ENCODE measurements around the gene KRTAP19-2.
"Not testable (repeated sequence)": the region's sequence is repeated elsewhere in the genome, so short reads cannot be mapped to it uniquely, and the experiment has no call there.

Gene KRTAP19-2

GRCh38 chr21:30487336-30487735 lies at the start of gene KRTAP19-2:
Gene KRTAP19-2, minus strand, starts transcription at chr21:30487436. Its CDS starts 88 bp downstream, at chr21:30487348.
- DNase-seq, result no peak

DNA sequence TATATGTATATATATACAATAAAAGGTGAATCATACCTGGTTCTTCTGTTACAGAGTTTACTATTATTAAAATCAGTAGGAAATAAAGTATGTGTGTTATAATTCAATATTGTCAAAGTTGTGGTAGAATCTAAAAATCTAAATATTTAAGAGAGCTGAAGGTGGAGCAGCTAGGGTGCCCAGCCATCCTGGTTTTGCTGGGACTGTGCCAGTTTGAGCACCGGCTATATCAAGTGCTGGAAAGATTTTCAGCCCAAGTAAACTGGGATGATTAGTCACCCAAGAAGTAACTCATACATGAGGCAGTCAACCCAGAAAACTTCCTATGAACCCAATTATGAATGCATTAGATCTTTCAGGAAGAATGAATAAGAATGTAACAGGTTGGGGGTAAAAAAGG lies 31.6 kb upstream of the KRTAP19-2 start:
- DNase-seq, result no peak

DNA sequence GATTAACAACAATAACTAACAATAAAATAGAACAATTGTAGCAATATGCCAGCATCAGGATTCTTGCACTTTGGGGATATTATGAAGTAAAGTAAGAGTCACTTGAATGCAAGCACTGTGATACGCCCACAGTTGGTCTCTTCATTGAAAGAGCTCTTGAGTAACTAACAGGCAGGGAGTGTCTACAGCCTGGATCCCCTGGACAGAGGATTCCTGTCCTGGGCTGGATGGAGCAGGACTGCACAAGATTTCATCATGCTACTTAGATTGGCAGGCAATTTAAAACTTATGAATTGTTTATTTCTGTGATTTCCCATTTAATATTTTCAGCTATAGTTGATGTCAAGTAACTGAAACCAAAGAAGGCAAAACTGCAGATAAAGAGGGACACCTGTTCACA lies 28.4 kb upstream of the KRTAP19-2 start:
- DNase-seq, result no peak

- DNase-seq, result not testable (repeated sequence)
Observed at GRCh38 chr21:30505621-30506205, 18.5 kb upstream of the KRTAP19-2 start.

DNA sequence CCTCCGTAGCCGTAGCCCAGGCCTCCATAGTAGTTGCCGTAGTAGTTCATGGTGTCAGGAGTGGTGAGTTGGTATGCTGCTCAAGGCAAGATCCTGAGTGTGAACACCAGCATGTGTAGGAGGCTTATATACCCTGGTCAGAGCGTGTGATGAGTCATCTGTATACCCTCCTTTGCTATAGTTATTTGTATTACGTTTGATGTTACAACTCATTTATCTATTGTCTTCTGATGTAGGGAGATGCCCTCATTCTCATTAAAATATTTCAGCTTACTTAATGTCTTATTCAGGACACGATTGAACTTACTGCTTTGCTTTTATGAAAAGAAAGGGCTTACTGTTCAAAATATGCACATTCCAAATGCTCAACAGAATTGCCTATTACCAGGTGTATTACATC lies 14.8 kb upstream of the KRTAP19-2 start, which contains the start of gene KRTAP19-5:
Gene KRTAP19-5, minus strand, starts transcription at position 101 of the 400 bp plus-strand sequence. Its CDS starts 51 bp downstream, at position 50.
- DNase-seq, result no peak

DNA sequence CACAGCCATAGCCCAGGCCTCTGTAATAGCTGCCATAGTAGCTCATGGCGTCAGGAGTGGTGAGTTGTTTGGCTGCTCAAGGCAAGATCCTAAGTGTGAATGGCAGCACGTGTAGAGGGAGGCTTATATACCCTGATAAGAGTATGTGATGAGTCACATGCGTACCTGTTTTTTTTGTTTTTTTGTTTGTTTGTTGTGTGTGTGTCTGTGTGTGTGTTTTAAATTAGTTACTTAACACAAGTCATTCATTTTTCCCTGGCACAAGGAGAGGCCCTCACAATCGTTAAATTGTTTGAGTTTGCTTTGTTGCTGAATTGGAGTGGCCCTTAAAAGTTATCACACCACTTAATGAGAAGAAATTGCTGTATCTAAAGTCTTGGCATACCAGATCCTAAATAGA lies 9.8 kb upstream of the KRTAP19-2 start, which contains the start of gene KRTAP19-4:
Gene KRTAP19-4, minus strand, starts transcription at position 101 of the 400 bp plus-strand sequence. Its CDS starts 55 bp downstream, at position 46.
- no peak for DNase-seq

- no peak for DNase-seq
Observed at GRCh38 chr21:30491963-30492428, 4.8 kb upstream of the KRTAP19-2 start, which contains the start of gene KRTAP19-3. Gene KRTAP19-3, minus strand, starts transcription at chr21:30492013. Its CDS starts 56 bp downstream, at chr21:30491957.

GRCh38 chr21:30486180-30486579 lies 1.1 kb downstream of the KRTAP19-2 start:
- no peak for DNase-seq

- DNase-seq, result no peak
Observed at GRCh38 chr21:30482130-30482529, 5.1 kb downstream of the KRTAP19-2 start.

- no peak for DNase-seq
Observed at GRCh38 chr21:30480145-30480544, 7.1 kb downstream of the KRTAP19-2 start, which contains the start of gene KRTAP19-1. Gene KRTAP19-1, minus strand, starts transcription at chr21:30480367. Its CDS starts 50 bp downstream, at chr21:30480317.

GRCh38 chr21:30479259-30479658 lies 8.0 kb downstream of the KRTAP19-2 start:
- no peak for DNase-seq

DNA sequence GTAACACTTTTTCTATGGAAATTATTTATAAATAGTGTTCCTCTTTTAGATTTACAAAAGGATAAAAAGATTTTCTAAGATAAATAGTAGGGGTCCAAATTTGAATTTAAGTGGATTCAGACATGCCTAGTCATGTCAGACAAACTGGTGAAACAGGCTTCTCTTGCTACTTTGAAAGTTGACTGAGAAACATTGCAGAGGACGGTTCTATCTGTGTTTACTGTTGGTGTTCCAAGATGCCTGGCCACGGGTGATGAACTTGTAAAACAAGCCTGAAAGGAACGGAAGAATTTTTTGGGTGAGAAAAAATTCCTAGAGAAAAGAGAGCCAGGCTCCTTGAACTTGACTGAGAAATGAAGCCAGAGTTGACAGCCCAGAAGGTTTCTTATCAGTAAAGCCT lies 9.2 kb downstream of the KRTAP19-2 start:
- no peak for DNase-seq

GRCh38 chr21:30468900-30469714 lies 18.1 kb downstream of the KRTAP19-2 start:
- DNase-seq, result no peak

DNA sequence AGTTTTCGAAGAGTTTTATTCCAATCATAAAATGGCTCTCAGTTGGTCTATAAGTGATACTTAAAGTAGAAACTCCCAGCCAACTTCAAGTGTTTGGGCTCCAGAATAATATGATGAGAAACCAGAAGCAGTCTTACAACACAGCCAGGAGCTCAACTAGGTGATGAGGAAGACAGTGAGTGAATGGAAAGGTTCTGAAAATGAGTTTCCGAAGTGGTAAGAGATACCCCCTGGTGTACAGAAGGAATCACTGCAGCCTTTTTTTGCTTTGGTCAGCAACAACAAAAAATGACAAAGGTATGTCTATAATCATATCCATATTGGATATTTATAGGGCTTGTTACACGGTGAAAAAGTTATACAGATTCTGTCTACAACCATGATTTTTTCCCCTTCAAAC lies 23.5 kb downstream of the KRTAP19-2 start:
- no peak for DNase-seq

DNA sequence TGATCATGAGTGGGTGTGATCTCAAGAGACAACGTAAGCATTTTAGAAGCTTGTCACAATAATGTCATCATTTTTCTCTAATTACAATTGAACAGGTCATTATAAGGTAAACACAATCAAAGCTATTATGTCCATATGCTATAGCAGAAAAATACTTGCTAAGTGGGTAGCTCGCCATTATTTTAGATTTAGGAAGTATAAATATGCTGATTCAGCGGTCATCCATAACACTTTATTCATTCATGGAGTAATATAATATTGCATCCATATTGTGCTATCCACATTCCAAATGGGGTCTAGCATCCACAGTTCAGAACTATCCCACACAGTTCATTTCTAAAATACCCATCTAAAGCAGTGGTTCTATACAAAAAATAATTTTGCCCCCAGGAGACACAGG lies 38.7 kb downstream of the KRTAP19-2 start:
- DNase-seq, result no peak

- DNase-seq, result no peak
Observed at GRCh38 chr21:30447056-30447455, 40.2 kb downstream of the KRTAP19-2 start.

DNA sequence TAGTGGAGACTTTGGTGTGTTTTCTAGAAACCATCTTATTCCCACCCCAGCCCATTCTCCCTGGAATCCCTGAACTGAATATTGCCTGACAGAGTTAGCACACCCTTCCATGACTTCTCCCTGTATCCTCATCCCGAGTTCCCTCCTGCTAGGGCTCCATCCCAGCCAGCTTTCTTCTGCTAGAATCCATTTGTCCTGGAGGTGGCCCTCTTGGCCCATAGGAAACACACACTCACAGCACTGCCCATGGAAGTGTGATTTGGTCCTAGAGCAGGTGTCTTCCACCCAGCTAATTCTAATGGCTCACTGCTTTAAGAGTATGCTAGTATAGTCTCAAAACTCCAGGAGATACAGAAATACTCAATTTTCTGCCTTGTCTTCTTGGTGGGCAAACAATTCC lies 43.0 kb downstream of the KRTAP19-2 start:
- DNase-seq, result no peak

GRCh38 chr21:30443226-30443625 lies 44.0 kb downstream of the KRTAP19-2 start:
- DNase-seq, result no peak

DNA sequence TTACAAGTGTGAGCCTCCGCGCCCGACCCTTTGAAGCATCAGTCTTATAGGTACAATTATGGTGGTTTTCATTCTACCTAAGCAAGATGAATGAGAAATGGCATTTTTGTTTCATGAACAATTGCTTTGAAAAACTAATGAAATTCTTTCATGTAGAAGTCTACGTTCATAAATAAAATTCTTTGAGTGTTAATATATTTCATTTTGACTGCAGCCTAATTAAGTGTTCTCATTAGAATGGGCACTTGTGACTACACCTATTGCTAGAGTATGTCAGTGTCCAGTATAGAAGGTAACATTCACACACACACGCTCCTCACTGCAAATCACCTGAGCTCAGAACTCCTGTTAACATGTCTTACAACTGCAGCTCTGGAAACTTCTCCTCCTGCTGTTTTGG lies 47.3 kb downstream of the KRTAP19-2 start, which contains the start of gene KRTAP15-1:
Gene KRTAP15-1, plus strand, starts transcription at position 301 of the 400 bp plus-strand sequence. Its CDS starts 53 bp downstream, at position 354.
- no peak for DNase-seq
